Measurements from ENCODE around the gene SH3PXD2A. TPM values are rescaled to one million over a fixed set of nuclear protein-coding genes. Genes with fewer than 3 reads are reported as not detected.

The SH3PXD2A gene
- total and polyA plus RNA-seq, 10 of the 15 experiments (the other 5 are each of a cell fraction or from before 2014, with no cell fraction given), result 0.63 to 14.0 (median 4.4) TPM

GRCh38 chr10:103574097-103575061, 281.0 kb downstream of the SH3PXD2A start:
- WGBS (ENCODE audit: insufficient coverage, insufficient replicate concordance, low lambda C conversion rate, missing lambda C conversion rate), result 50% methylated on average over 16 of the region's 16 CpGs
- Histone ChIP-seq H3K79me2 (ENCODE audit: control insufficient read depth, insufficient read depth, low read length) (no peaks in the 10 kb centered on the region), H4K20me1 (ENCODE audit: control insufficient read depth, insufficient read depth) (no peaks in the 10 kb centered on the region), H3K4me1 (ENCODE audit: control insufficient read depth, insufficient read depth, low read length) (no peaks in the 10 kb centered on the region), H3K9me3 (replicated peaks; ENCODE audit: control insufficient read depth, insufficient read depth, low read length) (no peaks in the 10 kb centered on the region), H3K27ac (ENCODE audit: control insufficient read depth, insufficient read depth) (no peak overlapping the region), H3K4me2 (ENCODE audit: control insufficient read depth, insufficient read depth) (no peak overlapping the region), H2AFZ (ENCODE audit: control insufficient read depth, low read depth, low read length) (no peak overlapping the region), H3K36me3 (ENCODE audit: control insufficient read depth in 2 of 2, insufficient read depth in 2 of 2, low read length in 1 of 2) (no peaks in the 10 kb centered on the region), H3K4me3 (no peak overlapping the region), H3K9ac (ENCODE audit: control insufficient read depth, insufficient read depth, low read length) (no peak overlapping the region), H3K27me3 (replicated peaks in 1 of 2; ENCODE audit: control insufficient read depth in 2 of 2, insufficient read depth in 2 of 2, low read length in 1 of 2) (no peaks in the 10 kb centered on the region; a peak in 4 of 4 replicates)
- FAIRE-seq (no peak), ATAC-seq (no peak), DNase-seq (ENCODE audit: low read depth, low spot score) (no peak)
- POLR2A ChIA-PET, result no interaction called here
- SMC1A ChIA-PET (ENCODE audit: uncharacterized antibody, unreplicated experiment), result no interaction called here
- TF ChIP-seq NR2C1 (IDR thresholded peaks at IDR 0.05) (no peak), MYC (IDR thresholded peaks at IDR 0.05; ENCODE audit: insufficient read depth, insufficient read length, insufficient replicate concordance, low read length, severe bottlenecking) (no peak), SPI1 (IDR thresholded peaks at IDR 0.05; ENCODE audit: borderline replicate concordance, insufficient read depth, low read depth, low read length) (no peak), ZNF622 (IDR thresholded peaks at IDR 0.05) (no peak), TAF1 (IDR thresholded peaks at IDR 0.05; ENCODE audit: borderline replicate concordance, low read depth, low read length) (no peak), ZBED1 (IDR thresholded peaks at IDR 0.05; ENCODE audit: borderline replicate concordance) (no peak), ZNF592 (IDR thresholded peaks at IDR 0.05) (no peak)
- BruUV-seq (replicated peaks), result no TSS peak
- in situ Hi-C loops (cut with MboI) (no loop called here), intact Hi-C loops (cut with micrococcal nuclease; ENCODE audit: unreplicated experiment) (no loop called here)
- CTCF ChIA-PET, result interaction anchor here (0.6 kb wide), 1 partner anchor 1041 kb away, joined by 3 read pairs; no protein-coding TSS in a partner anchor
- RAD21 ChIA-PET (ENCODE audit: unreplicated experiment), result no interaction called here

Measured in GM12878 (cell line).